Measurements from ENCODE around the gene THADA.

The THADA gene

DNA sequence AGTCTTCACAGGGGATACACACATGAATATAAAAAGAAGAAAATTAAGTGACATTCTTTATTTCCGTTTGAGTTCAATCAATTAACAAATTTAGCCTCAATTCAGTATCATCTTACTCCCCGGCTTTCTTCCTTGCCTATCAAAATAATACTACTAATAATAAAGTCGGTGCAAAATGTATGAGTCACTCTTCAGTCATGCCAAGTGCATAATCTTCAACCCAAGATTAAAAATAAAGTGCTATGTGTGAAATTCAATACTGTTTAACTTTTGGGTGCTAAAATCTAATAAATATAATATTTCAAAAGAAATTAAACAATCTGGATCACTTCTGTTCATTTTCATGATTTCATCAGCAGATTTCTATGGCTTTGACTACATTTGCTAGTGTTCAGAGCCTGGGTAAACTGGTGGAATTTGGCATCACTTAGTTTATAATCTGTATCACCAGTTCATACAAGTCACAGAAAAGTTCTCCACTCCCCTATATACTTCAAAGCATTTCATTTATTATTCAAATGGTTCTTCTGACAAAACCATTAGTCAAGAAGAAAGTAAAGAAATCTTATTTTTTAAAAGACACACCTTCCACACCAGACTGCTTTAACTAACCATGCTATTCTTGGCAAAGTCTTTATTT is 183.6 kb downstream of the THADA start:
- H3K36me3 ChIP-seq (ENCODE audit: control insufficient read depth, insufficient read depth, low read length): no peaks in the 10 kb centered on the region
- WGBS, 2 experiments (ENCODE audit: insufficient coverage in 2 of 2): 93% methylated on average over 2 of the region's 3 CpGs; no CpG with 5 or more reads in 1 of the 2 experiments
- H3K4me1 ChIP-seq (ENCODE audit: control insufficient read depth, insufficient read depth, low read length, poor library complexity, severe bottlenecking): peaks cover 25% of the 10 kb centered on the region
- no peaks in the 10 kb centered on the region for H3K9me3 ChIP-seq (ENCODE audit: control insufficient read depth, low read length)
- H3K4me3 ChIP-seq (ENCODE audit: extremely low read depth, insufficient read depth, low read length, poor library complexity, severe bottlenecking): no peak overlapping the region
- H3K27ac ChIP-seq (ENCODE audit: low read depth, low read length, severe bottlenecking): no peak overlapping the region

- WGBS, 2 experiments (ENCODE audit: insufficient coverage in 2 of 2): no CpG with 5 or more reads among the region's 6 CpGs
- no peaks in the 10 kb centered on the region for H3K9me3 ChIP-seq (ENCODE audit: control insufficient read depth, low read length)
- no peaks in the 10 kb centered on the region for H3K36me3 ChIP-seq (ENCODE audit: control insufficient read depth, insufficient read depth, low read length)
- H3K4me1 ChIP-seq (ENCODE audit: control insufficient read depth, insufficient read depth, low read length, poor library complexity, severe bottlenecking): peaks cover 20% of the 10 kb centered on the region
- H3K4me3 ChIP-seq (ENCODE audit: extremely low read depth, insufficient read depth, low read length, poor library complexity, severe bottlenecking): no peak overlapping the region
- no peak overlapping the region for H3K27ac ChIP-seq (ENCODE audit: low read depth, low read length, severe bottlenecking)
Observed at GRCh38 chr2:43410055-43410604, 185.7 kb downstream of the THADA start.

DNA sequence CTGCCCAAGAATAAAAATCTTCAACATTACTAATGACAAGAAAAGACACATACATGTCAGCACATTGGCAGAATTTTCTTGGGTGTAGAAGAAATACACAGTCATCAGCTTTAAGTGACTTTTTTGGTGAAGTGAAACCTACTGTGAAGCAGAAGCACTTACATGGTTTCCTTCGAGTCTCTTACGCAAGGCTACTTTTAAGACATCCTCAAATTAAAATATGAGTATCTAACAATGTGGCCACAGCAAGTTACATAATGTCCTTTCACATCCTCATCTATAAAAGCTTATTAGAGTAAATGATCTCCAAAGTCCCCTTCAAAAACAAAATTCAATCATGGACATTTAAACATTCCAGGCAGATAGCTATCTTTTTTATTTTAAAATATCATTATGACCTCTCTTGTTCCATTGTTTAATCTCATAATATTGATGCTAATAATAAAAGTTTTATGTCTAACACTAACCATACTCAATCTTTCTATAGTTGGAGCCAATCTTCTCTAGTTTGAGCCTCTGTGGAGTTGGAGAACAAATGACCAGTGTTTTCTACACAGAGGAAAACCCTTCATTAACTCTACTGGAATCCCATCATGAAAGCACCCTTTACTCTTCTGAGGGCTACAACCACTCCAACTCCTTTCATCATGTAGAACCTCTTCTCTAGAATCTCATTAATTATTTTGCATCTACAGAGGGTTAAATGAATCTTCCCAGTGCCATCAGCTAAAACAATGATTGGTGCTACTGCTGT is 187.3 kb downstream of the THADA start:
- Histone ChIP-seq H3K4me3 (ENCODE audit: extremely low read depth, insufficient read depth, low read length, poor library complexity, severe bottlenecking) (no peak overlapping the region), H3K9me3 (ENCODE audit: control insufficient read depth, low read length) (no peaks in the 10 kb centered on the region), H3K27ac (ENCODE audit: low read depth, low read length, severe bottlenecking) (no peak overlapping the region), H3K4me1 (ENCODE audit: control insufficient read depth, insufficient read depth, low read length, poor library complexity, severe bottlenecking) (peaks cover 12% of the 10 kb centered on the region), H3K36me3 (ENCODE audit: control insufficient read depth, insufficient read depth, low read length) (no peaks in the 10 kb centered on the region)
- WGBS, 2 experiments (ENCODE audit: insufficient coverage in 2 of 2): no CpG with 5 or more reads among the region's 2 CpGs

GRCh38 chr2:43407935-43408334 is 187.9 kb downstream of the THADA start:
- no peak overlapping the region for H3K4me3 ChIP-seq (ENCODE audit: extremely low read depth, insufficient read depth, low read length, poor library complexity, severe bottlenecking)
- H3K36me3 ChIP-seq (ENCODE audit: control insufficient read depth, insufficient read depth, low read length): no peaks in the 10 kb centered on the region
- H3K9me3 ChIP-seq (ENCODE audit: control insufficient read depth, low read length): no peaks in the 10 kb centered on the region
- 100% methylated on average over 1 of the region's 2 CpGs; no CpG with 5 or more reads in 1 of the 2 experiments for WGBS, 2 experiments (ENCODE audit: insufficient coverage in 2 of 2)
- peaks cover 10% of the 10 kb centered on the region for H3K4me1 ChIP-seq (ENCODE audit: control insufficient read depth, insufficient read depth, low read length, poor library complexity, severe bottlenecking)
- H3K27ac ChIP-seq (ENCODE audit: low read depth, low read length, severe bottlenecking): no peak overlapping the region

DNA sequence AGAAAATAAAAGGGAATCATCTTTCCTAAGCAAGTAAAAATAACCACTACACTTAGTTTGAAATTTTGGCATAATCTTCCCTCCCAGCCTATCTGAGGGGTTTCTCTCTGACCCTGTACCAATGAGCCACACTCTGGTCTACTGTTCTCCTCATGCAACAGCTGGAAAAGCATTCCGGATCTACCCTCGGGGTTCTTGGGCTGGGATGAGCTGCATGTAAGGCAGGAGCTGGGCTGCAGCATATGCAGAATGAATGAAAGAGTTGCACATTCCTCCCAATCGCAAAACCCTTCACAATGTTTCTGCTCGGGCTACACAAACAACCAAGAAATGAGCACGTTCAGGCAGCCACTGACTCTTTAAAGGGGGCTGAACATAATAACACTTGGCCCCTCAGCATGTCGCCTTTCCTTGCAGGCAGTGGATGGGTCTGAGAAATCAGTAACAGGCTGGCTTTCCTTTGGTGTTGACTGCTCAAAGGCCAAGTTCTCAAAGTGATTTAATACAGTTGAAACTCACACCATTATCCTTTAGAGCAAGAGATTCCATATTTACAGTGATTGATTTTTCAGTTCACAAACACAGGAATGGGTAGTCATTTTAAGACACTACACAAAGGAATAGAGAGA is 189.1 kb downstream of the THADA start:
- H3K9me3 ChIP-seq (ENCODE audit: control insufficient read depth, low read length): no peaks in the 10 kb centered on the region
- no peak overlapping the region for H3K27ac ChIP-seq (ENCODE audit: low read depth, low read length, severe bottlenecking)
- H3K36me3 ChIP-seq (ENCODE audit: control insufficient read depth, insufficient read depth, low read length): no peaks in the 10 kb centered on the region
- peaks cover 10% of the 10 kb centered on the region for H3K4me1 ChIP-seq (ENCODE audit: control insufficient read depth, insufficient read depth, low read length, poor library complexity, severe bottlenecking)
- WGBS, 2 experiments (ENCODE audit: insufficient coverage in 2 of 2): 93 to 96% methylated on average over 4 to 6 of the region's 6 CpGs
- no peak overlapping the region for H3K4me3 ChIP-seq (ENCODE audit: extremely low read depth, insufficient read depth, low read length, poor library complexity, severe bottlenecking)

DNA sequence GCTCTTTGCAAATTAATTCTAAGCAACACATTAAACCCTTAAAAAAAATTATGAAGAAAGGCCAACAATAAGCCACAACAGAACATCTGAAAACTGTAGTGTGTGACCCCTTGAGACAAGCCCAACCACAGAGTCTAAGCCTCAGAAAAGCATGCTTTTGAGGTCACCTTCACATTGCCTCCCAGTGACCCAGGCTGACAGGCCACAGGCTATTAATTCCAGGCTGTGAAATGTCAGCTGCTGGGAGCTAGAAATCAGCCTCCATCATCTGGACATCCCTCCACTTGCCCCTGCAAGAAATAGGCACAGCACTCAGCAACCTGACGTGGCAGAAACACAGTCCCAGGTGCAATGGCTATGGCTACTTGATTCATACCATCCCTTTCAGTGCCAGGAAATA is 190.0 kb downstream of the THADA start:
- Histone ChIP-seq H3K4me3 (ENCODE audit: extremely low read depth, insufficient read depth, low read length, poor library complexity, severe bottlenecking) (no peak overlapping the region), H3K4me1 (ENCODE audit: control insufficient read depth, insufficient read depth, low read length, poor library complexity, severe bottlenecking) (peaks cover 10% of the 10 kb centered on the region), H3K36me3 (ENCODE audit: control insufficient read depth, insufficient read depth, low read length) (no peaks in the 10 kb centered on the region), H3K27ac (ENCODE audit: low read depth, low read length, severe bottlenecking) (no peak overlapping the region), H3K9me3 (ENCODE audit: control insufficient read depth, low read length) (no peaks in the 10 kb centered on the region)
- 83% methylated on average over 1 of the region's 1 CpG; no CpG with 5 or more reads in 1 of the 2 experiments for WGBS, 2 experiments (ENCODE audit: insufficient coverage in 2 of 2)

DNA sequence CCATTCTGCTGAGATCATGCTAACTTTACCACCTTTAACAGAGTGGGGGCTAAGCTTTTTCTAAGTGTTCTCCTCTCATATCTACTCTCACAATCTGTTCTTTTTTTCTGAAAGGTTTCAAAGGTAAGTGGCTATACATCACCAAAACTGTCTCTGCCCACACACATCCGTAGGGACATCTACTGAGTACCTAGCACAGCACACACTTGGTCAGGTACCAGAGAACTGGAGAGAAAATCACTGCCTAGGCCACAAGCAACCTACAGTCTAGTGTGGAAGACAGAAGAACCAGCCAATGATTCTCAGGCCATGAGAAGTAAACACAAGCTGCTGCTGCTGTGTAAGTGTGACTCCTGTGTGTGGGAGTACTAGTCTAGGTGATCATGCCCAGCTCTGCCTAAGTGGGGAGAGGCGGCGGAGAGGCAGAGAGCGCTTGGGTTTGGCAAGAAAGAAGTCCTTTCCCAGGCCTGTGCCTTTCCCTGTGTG is 193.3 kb downstream of the THADA start:
- Histone ChIP-seq H3K36me3 (ENCODE audit: control insufficient read depth, insufficient read depth, low read length) (no peaks in the 10 kb centered on the region), H3K4me1 (ENCODE audit: control insufficient read depth, insufficient read depth, low read length, poor library complexity, severe bottlenecking) (peaks cover 13% of the 10 kb centered on the region), H3K4me3 (ENCODE audit: extremely low read depth, insufficient read depth, low read length, poor library complexity, severe bottlenecking) (no peak overlapping the region), H3K9me3 (ENCODE audit: control insufficient read depth, low read length) (no peaks in the 10 kb centered on the region), H3K27ac (ENCODE audit: low read depth, low read length, severe bottlenecking) (no peak overlapping the region)
- 70 to 87% methylated on average over 2 to 4 of the region's 4 CpGs for WGBS, 2 experiments (ENCODE audit: insufficient coverage in 2 of 2)

DNA sequence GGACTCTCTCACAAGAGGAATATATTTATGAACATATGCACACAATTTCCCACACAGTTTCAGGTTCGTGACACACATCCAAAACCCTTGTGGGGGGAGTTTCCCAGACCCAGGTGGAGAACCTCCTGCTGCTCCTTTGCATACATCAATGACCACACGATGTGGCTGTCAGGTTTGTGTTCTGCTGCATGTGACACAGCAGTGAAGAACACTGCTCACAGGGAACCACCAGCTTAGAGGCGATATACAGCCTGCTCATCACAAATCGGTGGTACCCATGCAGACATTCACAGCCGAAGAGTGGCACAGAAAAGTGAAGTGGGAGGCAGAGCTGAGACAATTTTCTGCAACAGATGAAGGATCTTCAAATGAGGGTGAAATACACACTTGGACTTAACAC is 193.8 kb downstream of the THADA start:
- Histone ChIP-seq H3K36me3 (ENCODE audit: control insufficient read depth, insufficient read depth, low read length) (peaks cover 3% of the 10 kb centered on the region), H3K4me1 (ENCODE audit: control insufficient read depth, insufficient read depth, low read length, poor library complexity, severe bottlenecking) (peaks cover 13% of the 10 kb centered on the region), H3K4me3 (ENCODE audit: extremely low read depth, insufficient read depth, low read length, poor library complexity, severe bottlenecking) (no peak overlapping the region), H3K9me3 (ENCODE audit: control insufficient read depth, low read length) (no peaks in the 10 kb centered on the region), H3K27ac (ENCODE audit: low read depth, low read length, severe bottlenecking) (no peak overlapping the region)
- 61 to 65% methylated on average over 4 of the region's 5 CpGs for WGBS, 2 experiments (ENCODE audit: insufficient coverage in 2 of 2)

DNA sequence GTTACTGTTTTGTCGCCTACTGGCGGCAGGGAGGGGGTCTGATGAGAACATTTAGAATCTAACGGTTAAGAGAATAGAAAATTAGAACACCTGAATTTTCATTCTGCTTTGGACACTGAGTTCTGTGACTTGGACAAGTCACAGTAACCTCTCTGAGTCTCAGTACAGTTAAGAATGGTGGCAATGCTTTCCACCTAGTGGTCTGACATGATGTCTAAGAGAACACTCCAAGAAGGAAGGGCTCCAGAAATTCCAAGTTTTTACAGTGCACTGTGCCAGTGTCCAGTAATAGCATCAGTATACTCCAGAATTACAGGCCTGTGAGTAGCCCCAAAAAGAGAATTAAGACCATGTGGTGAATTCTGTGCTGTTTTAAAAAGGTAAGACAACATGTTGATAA is 195.3 kb downstream of the THADA start:
- peaks cover 4% of the 10 kb centered on the region for H3K4me1 ChIP-seq (ENCODE audit: control insufficient read depth, insufficient read depth, low read length, poor library complexity, severe bottlenecking)
- H3K9me3 ChIP-seq (ENCODE audit: control insufficient read depth, low read length): no peaks in the 10 kb centered on the region
- no peak overlapping the region for H3K4me3 ChIP-seq (ENCODE audit: extremely low read depth, insufficient read depth, low read length, poor library complexity, severe bottlenecking)
- 100% methylated on average over 1 of the region's 3 CpGs for WGBS, 2 experiments (ENCODE audit: insufficient coverage in 2 of 2)
- no peak overlapping the region for H3K27ac ChIP-seq (ENCODE audit: low read depth, low read length, severe bottlenecking)
- peaks cover 11% of the 10 kb centered on the region for H3K36me3 ChIP-seq (ENCODE audit: control insufficient read depth, insufficient read depth, low read length)

DNA sequence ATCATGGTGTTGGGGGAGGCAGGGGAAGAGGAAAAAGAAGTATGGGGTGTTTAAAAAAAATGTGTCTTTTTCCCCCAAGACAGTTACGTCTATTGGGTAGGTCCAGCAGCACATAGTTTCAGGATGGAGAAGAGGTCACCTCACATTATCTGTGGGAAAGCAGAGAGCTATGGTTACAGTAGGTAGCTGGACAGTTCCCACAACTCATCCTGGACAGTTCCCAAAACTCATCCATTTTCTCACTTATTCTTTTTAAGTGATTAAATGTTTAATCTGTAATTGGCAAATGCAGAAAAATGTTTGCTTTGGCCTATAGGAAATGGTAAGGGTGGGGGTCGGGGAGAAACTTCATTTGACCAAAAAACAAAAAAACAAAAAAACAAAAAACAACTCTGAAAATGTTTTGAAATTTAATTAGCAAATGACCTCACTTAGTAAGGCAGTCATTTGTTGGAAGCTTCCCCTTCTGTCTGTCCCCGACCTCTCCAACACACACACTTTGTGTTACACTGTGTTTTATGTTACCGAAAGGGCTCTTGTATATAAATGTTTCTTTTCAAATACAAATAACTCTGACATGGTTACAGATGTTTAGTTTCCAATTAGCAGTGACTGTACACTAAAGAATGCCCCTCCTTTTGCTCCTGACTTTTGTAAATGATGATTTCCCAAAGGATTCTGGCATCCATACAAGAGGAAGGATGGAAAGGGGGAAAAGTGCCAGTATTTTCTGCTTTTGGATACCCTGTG is 196.1 kb downstream of the THADA start:
- Histone ChIP-seq H3K27ac (ENCODE audit: low read depth, low read length, severe bottlenecking) (peak overlapping the region; percentile 17), H3K4me3 (ENCODE audit: extremely low read depth, insufficient read depth, low read length, poor library complexity, severe bottlenecking) (no peak overlapping the region), H3K36me3 (ENCODE audit: control insufficient read depth, insufficient read depth, low read length) (peaks cover 14% of the 10 kb centered on the region), H3K9me3 (ENCODE audit: control insufficient read depth, low read length) (no peaks in the 10 kb centered on the region), H3K4me1 (ENCODE audit: control insufficient read depth, insufficient read depth, low read length, poor library complexity, severe bottlenecking) (peaks cover 4% of the 10 kb centered on the region)
- WGBS, 2 experiments (ENCODE audit: insufficient coverage in 2 of 2): 86 to 100% methylated on average over 1 of the region's 4 CpGs
